Measurements from ENCODE around the gene IRF8.

The IRF8 gene

GRCh38 chr16:85960486-85961046 lies 61.6 kb downstream of the IRF8 start:
- no peak for DNase-seq (ENCODE audit: low read depth)

DNA sequence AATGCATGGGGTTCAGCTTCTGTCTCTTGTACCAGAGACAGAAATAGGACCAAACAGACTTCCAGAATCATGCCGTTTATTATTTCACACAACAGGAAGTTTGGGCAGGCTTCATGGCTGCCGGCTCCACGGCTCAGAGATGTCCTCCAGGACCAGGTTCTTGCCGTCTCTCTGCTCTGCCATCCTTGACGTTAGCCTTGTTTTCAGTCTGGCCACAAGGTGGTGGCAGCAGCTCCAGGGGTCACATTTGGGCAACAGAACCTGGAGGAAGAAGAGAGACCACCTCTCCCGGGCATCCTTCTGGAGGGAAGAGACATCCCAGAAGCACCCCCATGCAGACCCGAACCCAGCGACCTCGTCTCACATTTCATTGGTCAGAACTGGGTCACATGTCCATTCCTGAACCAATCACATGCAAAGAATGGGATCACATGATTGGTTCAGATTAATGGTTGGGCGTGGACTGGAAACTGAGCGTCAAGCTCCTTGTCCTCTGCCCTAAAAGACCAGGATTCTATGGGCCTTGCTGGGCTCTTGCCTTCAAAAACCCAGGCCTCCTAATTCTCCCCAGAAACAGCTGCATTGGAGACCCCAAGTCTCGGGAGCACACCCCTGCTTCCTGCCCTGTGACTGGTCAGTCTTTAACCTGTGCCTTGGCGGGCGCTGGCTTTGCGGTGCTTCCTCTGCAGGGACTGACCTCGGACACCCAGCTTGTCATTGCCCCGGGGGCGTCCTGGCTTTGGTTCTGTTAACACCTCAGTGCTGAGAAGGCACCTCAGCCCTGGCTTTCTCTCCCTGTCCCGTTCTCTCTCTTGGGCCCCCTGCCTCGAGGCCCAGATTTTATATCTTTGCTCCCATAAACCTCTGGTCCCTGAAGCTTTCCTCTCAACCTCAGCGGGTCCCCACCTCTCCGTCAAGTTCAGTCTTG lies 63.3 kb downstream of the IRF8 start:
- no peak for DNase-seq (ENCODE audit: low read depth)

- no peak for DNase-seq (ENCODE audit: low read depth)
Observed at GRCh38 chr16:85963753-85964285, 64.9 kb downstream of the IRF8 start.

DNA sequence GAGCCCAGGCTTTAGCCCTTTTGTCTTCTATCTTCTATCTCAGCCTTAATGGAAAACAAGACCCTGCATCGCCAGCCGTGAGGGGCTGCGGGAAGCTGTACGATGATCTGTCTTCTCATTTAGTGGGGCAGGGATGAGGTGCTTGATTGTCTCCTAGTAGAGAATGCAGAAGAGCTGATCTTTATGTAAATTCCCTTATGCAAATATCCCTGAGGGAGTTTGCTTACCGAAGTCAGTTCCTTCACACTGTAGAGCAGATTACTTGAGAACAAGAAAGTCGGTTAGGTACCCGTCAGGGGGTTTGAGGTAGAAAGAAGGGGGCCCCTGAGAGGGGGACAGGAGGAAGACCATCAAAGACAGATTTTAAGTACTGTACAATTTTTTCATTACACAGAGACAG lies 66.2 kb downstream of the IRF8 start:
- DNase-seq (ENCODE audit: low read depth): no peak

DNA sequence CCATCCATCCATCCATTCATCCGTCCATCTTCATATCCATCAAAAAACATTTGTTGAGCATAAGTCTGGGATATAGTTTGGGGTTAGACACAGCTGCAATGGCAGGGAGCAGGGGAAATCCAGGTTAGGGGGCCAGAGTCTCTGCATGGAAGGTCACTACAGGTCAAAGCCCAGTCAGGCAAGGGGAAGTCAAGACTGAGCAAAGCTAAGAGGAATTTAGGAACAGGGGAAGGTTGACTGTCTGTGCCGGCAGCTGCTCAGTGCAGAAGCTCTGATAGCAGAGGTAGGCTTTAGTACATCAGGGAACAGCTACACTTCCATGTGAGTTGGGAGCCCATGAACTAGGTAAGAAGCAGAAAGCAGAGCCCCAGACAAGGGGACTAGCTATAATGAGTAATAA lies 68.1 kb downstream of the IRF8 start:
- DNase-seq (ENCODE audit: low read depth): no peak

- no peak for DNase-seq (ENCODE audit: low read depth)
Observed at GRCh38 chr16:85968041-85968920, 69.3 kb downstream of the IRF8 start.

DNA sequence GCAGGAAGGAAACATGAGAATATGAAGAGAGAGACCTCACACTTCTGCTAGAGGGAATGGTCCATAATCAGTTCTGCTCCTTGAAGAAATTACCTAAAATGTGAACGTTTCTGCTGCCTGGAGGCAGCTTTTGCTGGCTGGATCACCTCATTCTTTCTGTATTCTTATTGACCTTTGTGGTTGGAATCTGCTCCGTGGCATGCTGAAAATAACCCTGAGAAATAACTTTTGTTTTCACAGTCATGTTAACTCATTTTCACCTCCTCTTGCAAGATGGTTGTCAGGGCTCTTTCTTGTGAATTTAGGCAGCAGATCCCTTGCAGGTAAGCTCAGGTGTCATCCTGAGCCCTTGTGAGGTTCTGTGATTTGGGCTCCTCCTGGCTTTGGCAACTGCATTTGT lies 70.2 kb downstream of the IRF8 start:
- DNase-seq (ENCODE audit: low read depth): no peak

GRCh38 chr16:85969591-85969990 lies 70.6 kb downstream of the IRF8 start:
- no peak for DNase-seq (ENCODE audit: low read depth)

DNA sequence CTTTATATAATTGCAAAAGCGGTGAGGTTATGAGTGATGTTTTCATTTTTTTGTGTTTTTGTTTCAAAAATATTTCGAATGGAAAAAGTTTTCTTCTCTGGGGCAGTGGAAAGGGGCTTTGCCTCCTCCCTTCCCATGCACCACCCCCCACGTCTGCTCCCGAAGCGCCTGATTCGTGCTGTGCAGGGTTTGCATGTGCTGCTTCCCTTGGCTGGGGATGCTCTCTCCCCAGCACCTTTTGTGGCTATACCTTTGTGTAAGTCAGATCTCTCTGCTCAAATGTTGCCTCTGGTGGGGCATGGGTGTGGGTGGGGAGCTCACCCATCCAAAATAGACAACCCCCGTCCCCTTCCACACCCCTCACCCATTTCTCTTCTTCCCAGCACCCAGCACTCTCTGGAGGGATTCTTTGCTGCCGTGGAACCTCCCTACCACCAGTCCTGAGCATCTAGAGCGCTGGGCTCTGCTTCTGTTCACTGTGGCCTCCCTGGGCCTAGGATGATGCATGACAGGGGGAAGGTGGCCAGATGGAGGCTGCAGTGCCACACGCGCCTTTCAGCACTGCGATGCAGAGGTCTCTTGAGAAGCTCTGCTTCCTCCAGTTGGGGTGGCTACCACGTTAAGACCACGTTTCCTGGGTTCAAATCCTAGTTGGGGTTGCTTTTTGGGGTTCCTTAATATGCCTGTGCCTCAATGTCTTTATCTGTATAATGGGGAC lies 71.2 kb downstream of the IRF8 start:
- DNase-seq (ENCODE audit: low read depth): no peak

DNA sequence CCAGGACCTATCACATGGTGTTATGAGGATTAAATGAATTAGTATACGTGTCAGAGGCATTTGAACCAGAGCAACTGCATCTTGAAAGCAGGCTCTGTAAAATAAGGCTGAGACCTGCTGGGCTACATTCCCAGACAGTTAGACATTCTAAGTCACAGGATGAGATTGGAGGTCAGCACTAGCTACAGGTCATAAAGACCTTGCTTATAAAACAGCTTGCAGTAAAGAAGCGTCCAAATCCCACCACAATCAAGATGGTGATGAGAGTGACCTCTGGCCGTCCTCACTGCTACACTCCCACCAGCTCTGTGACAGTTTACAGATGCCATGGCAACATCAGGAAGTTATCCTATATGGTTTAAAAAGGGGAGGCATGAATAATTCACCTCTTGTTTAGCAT lies 71.8 kb downstream of the IRF8 start:
- no peak for DNase-seq (ENCODE audit: low read depth)

Measured in stimulated activated CD8-positive, alpha-beta memory T cell treated with anti-CD3 and anti-CD28 coated beads, Interleukin-7, amount 100 ng/mL, for 24 hours (primary cell).